ENCODE measurements around the gene SLIT3. TPM values are rescaled to one million over a fixed set of nuclear protein-coding genes. Genes with fewer than 3 reads are reported as not detected.

SLIT3 gene
- total RNA-seq, 6 experiments from 2014 or later, result 0.31 to 1.2 (median 0.65) TPM

DNA sequence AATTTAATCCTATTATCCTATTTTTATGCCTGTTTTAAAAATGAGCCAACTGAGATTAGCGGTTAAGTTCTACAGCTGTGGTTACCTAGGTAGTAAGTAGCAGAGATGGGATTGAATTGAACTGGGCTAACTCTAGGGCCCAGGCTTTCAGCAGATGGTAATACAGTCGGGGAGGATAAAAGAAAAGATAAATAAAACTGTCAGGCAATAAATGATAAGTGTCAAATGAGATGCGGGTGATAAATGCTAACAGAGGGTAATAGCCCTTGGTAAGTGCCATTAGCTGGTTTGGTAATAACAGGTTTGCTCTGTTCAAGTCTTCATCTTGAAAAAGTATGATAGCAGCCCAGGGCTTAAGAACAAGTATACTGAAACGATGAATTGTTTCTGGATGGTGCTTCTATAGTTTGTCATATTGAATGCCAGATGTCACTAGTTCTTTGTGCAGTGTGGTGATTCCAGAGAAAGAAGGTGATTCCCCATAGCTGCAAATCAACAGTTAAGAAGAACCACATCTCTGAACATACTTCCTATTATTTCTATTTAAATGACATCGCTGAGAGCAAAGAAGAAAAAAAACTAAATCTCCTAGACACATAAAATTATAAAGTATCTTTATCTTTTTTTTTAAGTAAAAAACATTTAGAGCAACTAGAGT is 360.9 kb downstream of the SLIT3 start:
- no peak for TF ChIP-seq POLR2A (IDR thresholded peaks at IDR 0.05)
- TF ChIP-seq, protein P1, sequence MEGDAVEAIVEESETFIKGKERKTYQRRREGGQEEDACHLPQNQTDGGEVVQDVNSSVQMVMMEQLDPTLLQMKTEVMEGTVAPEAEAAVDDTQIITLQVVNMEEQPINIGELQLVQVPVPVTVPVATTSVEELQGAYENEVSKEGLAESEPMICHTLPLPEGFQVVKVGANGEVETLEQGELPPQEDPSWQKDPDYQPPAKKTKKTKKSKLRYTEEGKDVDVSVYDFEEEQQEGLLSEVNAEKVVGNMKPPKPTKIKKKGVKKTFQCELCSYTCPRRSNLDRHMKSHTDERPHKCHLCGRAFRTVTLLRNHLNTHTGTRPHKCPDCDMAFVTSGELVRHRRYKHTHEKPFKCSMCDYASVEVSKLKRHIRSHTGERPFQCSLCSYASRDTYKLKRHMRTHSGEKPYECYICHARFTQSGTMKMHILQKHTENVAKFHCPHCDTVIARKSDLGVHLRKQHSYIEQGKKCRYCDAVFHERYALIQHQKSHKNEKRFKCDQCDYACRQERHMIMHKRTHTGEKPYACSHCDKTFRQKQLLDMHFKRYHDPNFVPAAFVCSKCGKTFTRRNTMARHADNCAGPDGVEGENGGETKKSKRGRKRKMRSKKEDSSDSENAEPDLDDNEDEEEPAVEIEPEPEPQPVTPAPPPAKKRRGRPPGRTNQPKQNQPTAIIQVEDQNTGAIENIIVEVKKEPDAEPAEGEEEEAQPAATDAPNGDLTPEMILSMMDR (IDR thresholded peaks at IDR 0.05), result no peak
- WGBS (ENCODE audit: insufficient coverage, low coverage, low lambda C conversion rate, missing lambda C conversion rate), result 68% methylated on average over 5 of the region's 5 CpGs
- H3K4me3 ChIP-seq, result no peak overlapping the region
- H3K27me3 ChIP-seq, result no peaks in the 10 kb centered on the region
- ATAC-seq, result no peak
- no peak for DNase-seq
- intact Hi-C loops (cut with DNase I), result no loop called here
- H3K4me1 ChIP-seq, result no peaks in the 10 kb centered on the region
- no peaks in the 10 kb centered on the region for H3K9me3 ChIP-seq
- no peaks in the 10 kb centered on the region for H3K36me3 ChIP-seq
- no peak overlapping the region for H3K27ac ChIP-seq

DNA sequence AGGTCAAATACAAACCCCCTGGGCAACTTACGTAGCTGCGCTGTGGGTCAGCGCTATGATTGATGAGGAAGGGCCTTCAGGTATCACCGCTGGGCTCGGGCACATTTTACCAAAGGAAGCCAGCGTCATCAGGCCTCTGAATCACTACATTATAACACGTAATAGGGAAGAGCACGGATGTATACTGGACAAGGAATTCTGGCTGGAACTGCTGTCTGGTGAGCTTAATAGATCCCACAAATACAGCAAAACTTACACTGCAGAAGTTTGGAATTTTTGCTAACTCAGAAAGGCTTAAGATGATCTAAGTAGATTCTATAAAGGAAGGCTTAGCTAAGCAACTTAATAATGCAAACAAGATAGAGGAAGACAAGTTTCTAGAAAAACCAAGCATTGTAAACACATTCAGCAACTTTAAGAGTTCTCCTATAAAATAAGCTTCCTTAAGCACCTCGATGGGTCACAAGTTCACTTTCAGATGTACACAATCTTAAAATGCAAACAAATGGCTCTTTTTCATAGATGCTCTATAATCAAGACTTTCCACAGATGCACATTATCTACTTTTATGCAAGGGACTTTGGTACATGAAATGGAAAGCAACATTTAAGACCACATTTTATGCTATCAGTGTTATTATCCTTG is 361.7 kb downstream of the SLIT3 start:
- WGBS (ENCODE audit: insufficient coverage, low coverage, low lambda C conversion rate, missing lambda C conversion rate), result 75% methylated on average over 7 of the region's 9 CpGs
- ATAC-seq (no peak), DNase-seq (no peak)
- no peak overlapping the region for H3K27ac ChIP-seq
- no peaks in the 10 kb centered on the region for H3K36me3 ChIP-seq
- H3K27me3 ChIP-seq, result no peaks in the 10 kb centered on the region
- intact Hi-C loops (cut with DNase I), result no loop called here
- H3K9me3 ChIP-seq, result no peaks in the 10 kb centered on the region
- H3K4me3 ChIP-seq, result no peak overlapping the region
- H3K4me1 ChIP-seq, result no peaks in the 10 kb centered on the region
- TF ChIP-seq, protein P1 (IDR thresholded peaks at IDR 0.05), result no peak
- TF ChIP-seq POLR2A (IDR thresholded peaks at IDR 0.05), result no peak

DNA sequence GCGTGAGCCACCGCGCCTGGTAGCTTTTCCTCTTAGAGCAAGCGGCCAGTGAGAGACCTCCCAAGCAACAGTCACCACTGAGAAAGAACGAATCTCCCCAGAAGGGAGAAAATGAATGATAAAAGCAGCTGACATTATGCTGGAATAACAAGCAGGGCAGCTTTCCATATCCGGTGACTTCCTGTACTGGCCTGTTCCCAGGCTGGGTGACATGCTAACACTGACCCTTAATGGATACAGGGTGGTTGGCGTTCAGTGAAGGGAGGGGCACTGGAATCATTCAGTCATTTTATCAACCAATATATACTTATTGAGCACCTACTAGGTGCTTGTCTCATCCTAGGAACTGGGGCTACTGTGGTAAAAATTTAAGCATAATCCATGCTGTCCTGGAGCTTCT is 364.4 kb downstream of the SLIT3 start:
- no peaks in the 10 kb centered on the region for H3K36me3 ChIP-seq
- no peaks in the 10 kb centered on the region for H3K27me3 ChIP-seq
- 78% methylated on average over 7 of the region's 7 CpGs for WGBS (ENCODE audit: insufficient coverage, low coverage, low lambda C conversion rate, missing lambda C conversion rate)
- ATAC-seq, result no peak
- intact Hi-C loops (cut with DNase I), result no loop called here
- no peaks in the 10 kb centered on the region for H3K4me1 ChIP-seq
- TF ChIP-seq, protein P1 (IDR thresholded peaks at IDR 0.05), result no peak
- no peak for TF ChIP-seq POLR2A (IDR thresholded peaks at IDR 0.05)
- H3K4me3 ChIP-seq, result no peak overlapping the region
- no peaks in the 10 kb centered on the region for H3K9me3 ChIP-seq
- DNase-seq, result no peak
- no peak overlapping the region for H3K27ac ChIP-seq

DNA sequence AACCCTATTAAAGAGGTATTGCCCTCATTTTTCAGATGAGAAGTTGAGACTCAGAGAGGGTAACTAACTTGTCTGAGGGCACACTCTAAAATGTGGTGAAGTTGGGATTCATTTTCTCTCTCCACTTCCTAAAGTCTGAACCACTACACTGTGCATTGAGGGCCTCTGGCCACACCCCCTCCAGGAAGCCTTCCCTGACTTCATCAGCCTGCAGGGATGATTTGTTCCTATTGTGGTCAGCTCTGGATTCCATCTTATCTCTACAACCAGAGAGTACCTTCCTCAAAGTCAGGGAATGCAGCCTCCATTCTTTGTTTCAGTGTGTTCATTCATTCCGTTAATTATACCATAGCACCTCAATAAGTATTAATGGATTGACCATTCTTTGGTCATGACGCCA is 365.8 kb downstream of the SLIT3 start:
- no peak for TF ChIP-seq POLR2A (IDR thresholded peaks at IDR 0.05)
- TF ChIP-seq, protein P1 (IDR thresholded peaks at IDR 0.05), result no peak
- H3K27me3 ChIP-seq, result no peaks in the 10 kb centered on the region
- no peaks in the 10 kb centered on the region for H3K36me3 ChIP-seq
- no peak for DNase-seq
- no peak for ATAC-seq
- no peak overlapping the region for H3K27ac ChIP-seq
- no peak overlapping the region for H3K4me3 ChIP-seq
- 77% methylated on average over 2 of the region's 2 CpGs for WGBS (ENCODE audit: insufficient coverage, low coverage, low lambda C conversion rate, missing lambda C conversion rate)
- H3K4me1 ChIP-seq, result no peaks in the 10 kb centered on the region
- intact Hi-C loops (cut with DNase I), result no loop called here
- no peaks in the 10 kb centered on the region for H3K9me3 ChIP-seq

All from right lobe of liver (tissue), 6 donors.